DOHH2 (cell line): ENCODE data around the gene DBI.

Source experiments
- H3F3A ChIP-seq: fragments of 200-600 bp; sonication (generic), shearing (Covaris generic); 2 replicates; pipeline ENCODE4 v1.6.0; 2016; ENCODE audit warnings: antibody characterized with exemption, mild to moderate bottlenecking; ENCODE audit not compliant: control insufficient read depth, insufficient read depth
- H3K27ac ChIP-seq: fragments of 200-600 bp; sonication (generic); 2 replicates; pipeline ENCODE4 v1.5.1; 2014; ENCODE audit warnings: low read depth, mild to moderate bottlenecking, low read length, moderate library complexity
- H3K27me3 ChIP-seq: fragments of 200-600 bp; sonication (generic); 2 replicates; pipeline ENCODE4 v1.6.1; 2014; ENCODE audit warnings: mild to moderate bottlenecking, low read length, mixed read lengths; ENCODE audit not compliant: control insufficient read depth
- H3K36me3 ChIP-seq: fragments of 200-600 bp; sonication (generic); 2 replicates; pipeline ENCODE4 v1.6.1; 2014; ENCODE audit warnings: mild to moderate bottlenecking, low read length, moderate library complexity, mixed read lengths; ENCODE audit not compliant: control insufficient read depth
- H3K4me1 ChIP-seq: fragments of 200-600 bp; sonication (generic); 2 replicates; pipeline ENCODE4 v1.6.1; 2014; ENCODE audit warnings: mild to moderate bottlenecking, low read length, mixed read lengths; ENCODE audit not compliant: control insufficient read depth
- H3K4me2 ChIP-seq: fragments of 200-600 bp; sonication (generic); 2 replicates; pipeline ENCODE4 v1.6.0; 2014; ENCODE audit warnings: mild to moderate bottlenecking, low read length, moderate library complexity
- H3K4me3 ChIP-seq: fragments of 200-600 bp; sonication (generic); 2 replicates; pipeline ENCODE4 v1.5.1; 2014; ENCODE audit warnings: mild to moderate bottlenecking, low read length, mixed read lengths
- H3K79me2 ChIP-seq: fragments of 200-600 bp; sonication (generic); 2 replicates; pipeline ENCODE4 v1.6.1; 2014; ENCODE audit warnings: mild to moderate bottlenecking, low read length, mixed read lengths; ENCODE audit not compliant: control insufficient read depth
- H3K9me2 ChIP-seq: fragments of 200-600 bp; sonication (generic); replicated peaks from 2 replicates; pipeline ENCODE4 v1.6.1; 2014; ENCODE audit warnings: mild to moderate bottlenecking, low read length, mixed read lengths; ENCODE audit not compliant: control insufficient read depth
- H3K9me3 ChIP-seq: fragments of 200-600 bp; sonication (generic); 2 replicates; pipeline ENCODE4 v1.6.1; 2014; ENCODE audit warnings: antibody characterized with exemption, low read length, mixed read lengths; ENCODE audit not compliant: control insufficient read depth, insufficient read depth
- H4K20me1 ChIP-seq: fragments of 200-600 bp; sonication (generic); 2 replicates; pipeline ENCODE4 v1.6.0; 2014; ENCODE audit warnings: low read depth, mild to moderate bottlenecking, antibody characterized with exemption, low read length, moderate library complexity; ENCODE audit not compliant: control insufficient read depth, insufficient read depth
- EZH2phosphoT487 ChIP-seq: fragments of 200-600 bp; sonication (generic); IDR thresholded peaks from 2 replicates; pipeline ENCODE4 v1.6.1; 2017; ENCODE audit warnings: borderline replicate concordance, mild to moderate bottlenecking, antibody characterized with exemption, low read length, moderate library complexity, mixed read lengths
- TF ChIP-seq, protein P1 (sequence below): fragments of 200-600 bp; sonication (generic); IDR thresholded peaks from one replicate; pipeline ENCODE4 v1.5.1; 2014; ENCODE audit warnings: antibody characterized with exemption, mild to moderate bottlenecking, low read depth, low read length; ENCODE audit not compliant: poor library complexity, severe bottlenecking

DBI gene

GRCh38 chr2:119419065-119419464, 52.3 kb downstream of the DBI start:
- Histone ChIP-seq H3K36me3 (no peaks in the 10 kb centered on the region), H3K4me2 (no peak overlapping the region), H3K9me2 (no peaks in the 10 kb centered on the region), H3K4me1 (peaks cover 21% of the 10 kb centered on the region), H3K27me3 (peaks cover 36% of the 10 kb centered on the region), H3K27ac (no peak overlapping the region), H3K79me2 (no peaks in the 10 kb centered on the region), H3K9me3 (peaks cover 8% of the 10 kb centered on the region), H3K4me3 (no peak overlapping the region), H4K20me1 (no peaks in the 10 kb centered on the region), H3F3A (no peaks in the 10 kb centered on the region; the same call in 1 of the 2 replicates)
- no peak for TF ChIP-seq EZH2phosphoT487
- TF ChIP-seq, protein P1, sequence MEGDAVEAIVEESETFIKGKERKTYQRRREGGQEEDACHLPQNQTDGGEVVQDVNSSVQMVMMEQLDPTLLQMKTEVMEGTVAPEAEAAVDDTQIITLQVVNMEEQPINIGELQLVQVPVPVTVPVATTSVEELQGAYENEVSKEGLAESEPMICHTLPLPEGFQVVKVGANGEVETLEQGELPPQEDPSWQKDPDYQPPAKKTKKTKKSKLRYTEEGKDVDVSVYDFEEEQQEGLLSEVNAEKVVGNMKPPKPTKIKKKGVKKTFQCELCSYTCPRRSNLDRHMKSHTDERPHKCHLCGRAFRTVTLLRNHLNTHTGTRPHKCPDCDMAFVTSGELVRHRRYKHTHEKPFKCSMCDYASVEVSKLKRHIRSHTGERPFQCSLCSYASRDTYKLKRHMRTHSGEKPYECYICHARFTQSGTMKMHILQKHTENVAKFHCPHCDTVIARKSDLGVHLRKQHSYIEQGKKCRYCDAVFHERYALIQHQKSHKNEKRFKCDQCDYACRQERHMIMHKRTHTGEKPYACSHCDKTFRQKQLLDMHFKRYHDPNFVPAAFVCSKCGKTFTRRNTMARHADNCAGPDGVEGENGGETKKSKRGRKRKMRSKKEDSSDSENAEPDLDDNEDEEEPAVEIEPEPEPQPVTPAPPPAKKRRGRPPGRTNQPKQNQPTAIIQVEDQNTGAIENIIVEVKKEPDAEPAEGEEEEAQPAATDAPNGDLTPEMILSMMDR: no peak

- no peaks in the 10 kb centered on the region for H3K9me2 ChIP-seq
- H3K79me2 ChIP-seq: no peaks in the 10 kb centered on the region
- peaks cover 45% of the 10 kb centered on the region for H3K27me3 ChIP-seq
- no peaks in the 10 kb centered on the region for H4K20me1 ChIP-seq
- H3F3A ChIP-seq: no peaks in the 10 kb centered on the region; the same call in 1 of the 2 replicates
- no peaks in the 10 kb centered on the region for H3K36me3 ChIP-seq
- H3K27ac ChIP-seq: no peak overlapping the region
- H3K4me1 ChIP-seq: peaks cover 12% of the 10 kb centered on the region
- H3K4me2 ChIP-seq: no peak overlapping the region
- H3K9me3 ChIP-seq: peaks cover 8% of the 10 kb centered on the region
- TF ChIP-seq, protein P1: no peak
- no peak for TF ChIP-seq EZH2phosphoT487
- H3K4me3 ChIP-seq: no peak overlapping the region
These were observed 53.2 kb downstream of the DBI start for GRCh38 chr2:119419803-119420508.

- Histone ChIP-seq H3K4me2 (no peak overlapping the region), H3F3A (no peaks in the 10 kb centered on the region), H3K79me2 (no peaks in the 10 kb centered on the region), H3K9me2 (no peaks in the 10 kb centered on the region), H3K36me3 (no peaks in the 10 kb centered on the region), H3K27ac (no peak overlapping the region), H3K27me3 (peaks cover 55% of the 10 kb centered on the region), H4K20me1 (no peaks in the 10 kb centered on the region), H3K9me3 (peaks cover 8% of the 10 kb centered on the region), H3K4me1 (no peaks in the 10 kb centered on the region), H3K4me3 (no peak overlapping the region)
- TF ChIP-seq EZH2phosphoT487: no peak
- TF ChIP-seq, protein P1: no peak
These were observed 54.5 kb downstream of the DBI start for GRCh38 chr2:119421304-119421703.
